NCI-H2081 treated with DMSO at 0.1 percent for 48 hours (cell line): ENCODE measurements around the gene AMOT.

Experiments used
- DNase-seq: peaks from one replicate; lab custom pipeline; 2025; lab: John Stamatoyannopoulos, UW

The AMOT gene

GRCh38 chrX:112738347-112739033, 102.1 kb downstream of the AMOT start:
- no peak for DNase-seq

DNA sequence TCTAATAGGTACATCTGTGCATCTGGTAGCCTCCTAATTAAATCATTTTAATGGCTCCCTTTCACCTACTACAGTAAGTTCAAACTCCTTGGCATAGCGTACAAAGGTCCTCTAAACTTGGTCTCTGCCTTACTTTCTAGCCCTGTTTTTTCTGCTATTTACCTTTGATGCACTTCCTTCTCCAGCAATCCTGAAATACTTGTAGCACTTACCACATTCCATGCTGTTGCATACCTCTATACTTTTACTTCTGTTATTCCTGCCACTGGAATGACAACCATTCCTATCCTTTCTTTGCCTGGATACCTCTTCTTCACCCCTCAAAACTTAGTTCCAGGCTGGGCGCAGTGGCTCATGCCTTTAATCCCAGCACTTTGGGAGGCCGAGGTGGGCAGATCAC, 104.3 kb downstream of the AMOT start:
- no peak for DNase-seq

GRCh38 chrX:112735147-112735546, 105.5 kb downstream of the AMOT start:
- DNase-seq, result no peak

DNA sequence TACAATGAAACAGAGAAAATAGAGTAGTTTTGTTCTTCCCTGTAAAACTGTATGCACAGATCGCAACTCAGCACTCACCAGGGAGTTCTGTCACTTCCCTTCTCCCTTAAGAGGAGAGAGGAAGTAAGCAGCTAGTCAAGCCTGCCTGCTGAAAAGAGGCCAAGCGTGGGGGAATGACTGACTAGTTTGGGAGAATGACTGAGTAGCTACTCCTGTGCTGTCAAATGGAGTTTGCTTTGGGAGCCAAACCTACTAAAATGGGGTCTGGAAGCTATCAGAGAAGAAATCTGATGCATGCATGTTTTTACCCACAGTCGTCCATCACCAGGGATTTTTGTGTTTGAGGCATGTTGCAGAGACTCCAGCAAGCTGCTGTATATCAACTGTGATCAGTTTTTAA, 106.3 kb downstream of the AMOT start:
- no peak for DNase-seq

GRCh38 chrX:112731793-112732192, 108.8 kb downstream of the AMOT start:
- DNase-seq, result no peak
